Stimulated activated CD4-positive, alpha-beta T cell treated with anti-CD3 and anti-CD28 coated beads, Interleukin-12 subunit alpha, Interleukin-12 subunit beta, amount 100 ng/mL, for 48 hours (primary cell): ENCODE data around the gene GNAQ.

Experiments used
- DNase-seq, 3 donors: peaks; one replicate each; pipeline ENCODE4 v3.0.0-alpha.2; 2020; ENCODE audit warnings: low read depth in 2 of 3, low spot score in 1 of 3

The GNAQ gene

DNA sequence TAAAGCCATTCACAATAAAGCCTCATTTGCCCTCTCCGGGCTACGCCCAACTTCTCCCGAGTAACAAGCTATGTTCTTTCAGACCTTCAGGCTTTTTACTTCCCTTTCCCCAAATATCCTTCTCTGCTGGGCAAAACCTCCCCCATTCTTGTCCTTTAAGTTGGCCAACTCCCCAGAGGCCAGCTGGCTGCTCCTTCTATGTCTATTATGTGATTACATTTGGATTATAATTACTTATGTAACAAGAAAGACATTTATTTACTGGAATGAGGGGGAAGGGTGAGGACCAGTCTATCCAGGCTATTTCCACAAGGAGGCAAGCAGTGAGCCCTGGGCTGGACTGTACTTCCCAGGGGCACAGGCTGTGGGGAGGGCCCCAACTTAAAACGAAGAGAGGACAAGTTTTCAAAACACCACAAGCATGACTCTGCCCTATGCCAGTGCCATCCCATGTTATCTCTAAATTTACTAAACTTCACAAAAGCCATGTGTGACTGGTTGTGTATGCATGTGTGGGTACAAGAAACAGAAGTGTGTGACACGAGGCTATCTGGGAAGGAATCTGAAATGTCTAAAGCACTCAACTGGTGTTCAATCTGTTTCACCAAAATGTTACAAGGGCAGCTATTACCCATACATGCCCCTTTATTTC is 84.5 kb downstream of the GNAQ start:
- DNase-seq = no peak

DNA sequence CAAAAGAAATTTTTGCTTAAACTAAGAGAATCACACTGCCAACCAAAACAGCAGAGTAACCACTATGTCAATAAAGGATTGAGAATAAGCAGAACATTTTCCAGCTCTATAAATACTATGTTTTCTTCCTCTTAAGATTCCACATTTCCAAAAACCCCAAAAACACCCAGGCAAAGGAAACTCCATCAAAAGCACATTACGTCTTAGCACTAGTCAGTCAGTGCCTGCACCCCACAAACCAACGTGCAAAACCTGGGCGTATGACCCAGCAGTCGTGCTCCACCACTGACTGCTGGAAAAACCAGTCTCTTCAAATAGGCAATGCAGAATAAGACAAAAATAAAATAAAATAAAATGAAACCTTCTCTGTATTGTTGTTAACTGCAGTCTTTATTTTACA is 85.3 kb downstream of the GNAQ start:
- DNase-seq = no peak

DNA sequence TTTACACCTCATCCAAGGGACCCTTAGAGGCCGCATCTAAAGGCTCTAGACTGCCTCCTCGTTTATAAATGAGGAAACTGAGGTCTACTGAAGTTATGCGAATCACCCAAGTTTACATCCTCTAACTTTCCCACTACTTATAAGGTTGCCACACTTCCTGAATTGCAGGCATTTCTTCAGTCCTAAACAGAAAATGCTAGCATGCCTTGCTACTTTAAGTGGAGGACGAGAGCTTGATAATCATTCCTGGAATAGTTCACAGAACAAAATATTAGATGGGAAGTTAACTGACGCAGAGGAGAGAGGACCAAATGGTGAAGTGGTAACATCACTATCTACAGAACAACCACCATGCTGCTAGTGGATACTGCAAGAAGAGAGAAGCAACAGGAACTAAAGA is 85.8 kb downstream of the GNAQ start:
- DNase-seq = no peak

DNA sequence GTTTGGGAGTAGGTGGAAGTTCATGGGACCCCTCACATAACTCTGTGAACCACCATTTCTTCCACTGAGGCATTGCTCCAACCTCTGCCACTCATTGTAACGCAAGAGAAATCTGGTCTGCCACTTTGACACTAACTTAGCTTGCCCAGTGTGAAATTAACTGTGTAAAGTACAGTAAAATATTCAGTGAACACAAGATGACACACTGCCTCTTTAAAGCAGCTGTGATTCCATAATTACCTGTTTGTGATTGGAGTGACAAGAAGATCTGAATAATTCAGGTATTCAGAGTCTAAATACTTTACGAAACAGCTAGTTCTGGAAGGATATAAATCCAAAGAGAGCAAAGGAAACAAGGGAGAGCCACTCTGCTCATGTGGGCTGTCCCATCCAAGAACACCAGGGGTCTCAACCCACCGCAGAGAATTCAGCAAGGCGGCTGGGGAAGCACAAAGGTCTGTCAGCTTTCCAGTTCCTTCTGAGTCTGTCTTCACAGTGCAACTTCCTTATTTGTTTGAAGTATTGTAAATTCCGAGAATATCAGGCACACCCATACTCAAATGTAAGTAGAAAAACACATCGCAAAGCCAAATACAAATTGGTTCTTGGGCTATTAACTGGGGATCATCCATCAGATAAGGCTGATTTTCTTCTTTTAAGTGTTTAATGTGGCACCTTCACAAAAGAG is 86.9 kb downstream of the GNAQ start:
- no peak for DNase-seq

DNA sequence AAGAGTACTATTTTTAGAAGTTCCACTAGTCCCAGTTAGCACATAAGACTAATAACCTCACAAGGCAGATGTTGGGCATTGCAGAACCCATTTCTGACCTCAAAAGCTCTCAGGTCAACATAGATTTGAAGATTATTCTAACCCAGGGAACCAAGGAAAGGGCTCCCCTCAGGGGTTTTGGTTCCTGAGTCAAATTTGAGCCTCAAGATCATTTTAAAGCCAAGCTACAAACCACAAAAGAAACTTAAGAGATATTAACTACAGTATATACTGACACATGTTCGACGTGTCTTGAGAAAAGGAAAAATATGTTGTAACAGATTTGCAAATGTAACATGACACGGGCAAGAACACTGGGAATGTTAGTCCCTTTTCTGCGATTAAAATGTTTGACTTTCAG is 88.6 kb downstream of the GNAQ start:
- DNase-seq = no peak

DNA sequence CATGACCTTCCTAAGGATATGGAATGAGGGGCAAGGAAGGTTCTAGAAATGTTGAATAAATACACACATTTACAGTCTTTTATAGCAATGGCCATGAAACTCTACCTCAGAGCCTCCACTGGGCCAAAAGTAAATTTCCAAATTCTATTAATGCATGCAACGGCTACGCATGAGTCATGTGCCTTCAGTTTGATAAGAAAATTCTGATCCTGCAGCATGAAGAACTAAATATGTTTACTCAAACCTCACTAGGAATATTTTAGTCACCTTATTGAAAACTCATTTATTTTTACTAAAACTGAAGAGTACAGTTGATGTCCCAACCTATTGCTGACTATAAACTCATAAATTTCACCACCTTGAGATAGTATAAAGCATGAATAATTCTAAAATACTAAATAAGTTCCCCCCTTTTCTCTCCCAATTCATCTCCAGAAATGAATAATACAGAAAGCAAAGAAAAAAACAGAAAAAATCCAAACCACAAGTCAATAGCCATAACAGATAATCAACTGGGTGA is 92.4 kb downstream of the GNAQ start:
- no peak for DNase-seq

DNA sequence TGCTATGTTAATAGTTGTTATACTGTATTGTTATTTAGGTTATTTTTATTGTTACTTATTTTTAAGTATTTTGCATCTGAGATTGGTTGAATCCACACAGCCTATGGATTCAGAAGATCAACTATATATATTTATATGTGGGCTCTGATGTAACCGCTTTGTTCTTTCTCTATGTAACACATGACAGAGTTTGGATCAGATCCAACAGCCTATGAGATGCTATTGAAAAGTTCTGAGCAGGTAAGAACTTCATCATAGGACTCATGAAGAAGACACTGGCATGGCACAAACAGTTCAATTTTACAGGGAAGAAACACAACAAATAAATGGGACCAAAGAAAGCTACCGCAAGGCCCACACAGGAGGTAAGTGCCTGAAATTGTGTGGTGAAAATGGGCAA is 93.4 kb downstream of the GNAQ start:
- no peak for DNase-seq

DNA sequence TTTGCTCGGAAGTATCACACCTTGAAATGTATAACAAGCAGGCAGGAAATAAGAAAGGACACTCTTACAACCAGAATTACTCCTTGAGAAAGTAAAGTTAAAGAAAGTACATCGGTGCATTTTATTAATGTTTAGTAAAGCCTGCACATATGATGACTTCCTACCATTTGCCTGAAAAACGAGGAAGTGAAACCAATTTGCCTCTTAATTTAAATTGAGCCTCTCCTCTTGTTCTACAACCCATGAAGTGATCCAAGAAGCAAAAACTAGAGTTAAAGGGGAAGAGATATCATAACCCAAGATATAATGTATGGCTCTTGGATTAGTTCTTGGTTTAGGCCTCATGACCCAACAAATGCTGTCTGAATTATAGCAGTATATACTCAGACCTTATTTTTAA is 95.6 kb downstream of the GNAQ start:
- no peak for DNase-seq

DNA sequence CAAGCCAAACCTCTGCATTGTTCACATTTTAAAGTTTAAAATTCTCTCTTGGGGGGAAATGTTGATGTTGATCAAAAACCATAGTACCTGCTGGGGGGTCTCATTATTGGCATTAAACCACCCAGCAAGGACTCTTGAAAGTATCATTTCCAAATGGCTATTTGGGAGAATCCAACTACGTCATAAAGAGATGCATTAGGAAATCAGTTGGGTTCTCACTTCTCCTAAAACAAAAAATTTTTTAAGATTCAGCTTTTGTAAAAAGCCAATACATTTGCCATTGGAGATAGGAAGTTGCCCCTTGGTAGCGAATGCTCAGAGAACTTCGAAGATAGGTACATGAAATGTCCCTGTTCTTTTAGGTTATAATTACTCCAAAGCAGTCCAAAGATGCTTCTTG is 96.4 kb downstream of the GNAQ start:
- DNase-seq = no peak

DNA sequence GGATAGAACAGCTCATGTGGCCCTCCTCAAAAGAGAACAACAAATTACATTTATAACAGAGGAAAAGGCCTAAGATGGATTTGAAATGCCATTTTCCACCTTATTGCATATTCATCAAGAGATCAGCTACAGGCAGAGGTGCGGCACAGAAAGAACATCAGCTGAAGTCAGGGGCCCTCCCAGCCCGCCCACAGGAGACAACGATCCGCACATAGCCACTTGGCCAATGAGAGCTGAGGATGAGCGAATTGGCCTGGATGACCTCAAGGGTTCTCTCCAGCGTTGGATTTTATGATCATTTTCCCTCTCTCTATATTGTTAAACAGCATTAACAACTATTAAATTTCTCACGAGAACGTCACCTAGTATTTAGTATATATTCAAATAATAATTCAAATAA is 97.6 kb downstream of the GNAQ start:
- no peak for DNase-seq

DNA sequence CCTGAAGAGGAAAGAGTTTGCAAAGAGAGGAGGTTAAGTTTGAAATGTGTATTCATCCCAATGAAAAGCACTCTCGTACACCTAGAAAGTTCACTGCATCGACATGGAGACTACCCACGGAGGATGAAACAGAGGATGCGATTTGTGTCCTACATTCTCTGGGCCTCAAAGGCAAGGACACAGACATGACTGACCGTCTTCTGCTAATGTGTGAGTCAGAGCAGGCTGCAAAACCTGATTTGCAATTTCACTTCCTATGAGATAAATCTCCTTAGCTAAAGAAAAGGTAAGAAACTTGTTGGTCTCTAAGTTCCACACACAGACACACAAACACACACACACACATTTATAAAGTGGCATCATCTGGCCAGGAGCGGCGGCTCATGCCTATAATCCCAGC is 98.6 kb downstream of the GNAQ start:
- DNase-seq = no peak

DNA sequence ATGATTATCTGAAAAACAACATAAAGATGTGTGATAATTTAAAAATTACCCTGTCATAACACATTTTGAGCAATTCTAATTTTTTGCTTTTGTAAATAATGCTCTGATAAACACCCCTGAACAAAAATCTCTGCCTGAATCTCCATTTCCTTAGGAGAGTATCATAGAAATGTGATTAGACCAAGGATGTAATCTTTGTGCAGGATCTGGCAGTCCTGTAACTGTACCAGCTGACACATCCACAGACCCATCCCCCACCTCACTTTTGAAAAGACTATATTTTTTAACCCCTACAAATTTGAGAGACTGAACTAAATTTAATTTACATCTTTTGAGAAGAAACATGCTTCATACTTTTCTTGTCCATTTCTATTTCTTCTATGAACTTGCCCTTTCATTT is 101.7 kb downstream of the GNAQ start:
- no peak for DNase-seq

DNA sequence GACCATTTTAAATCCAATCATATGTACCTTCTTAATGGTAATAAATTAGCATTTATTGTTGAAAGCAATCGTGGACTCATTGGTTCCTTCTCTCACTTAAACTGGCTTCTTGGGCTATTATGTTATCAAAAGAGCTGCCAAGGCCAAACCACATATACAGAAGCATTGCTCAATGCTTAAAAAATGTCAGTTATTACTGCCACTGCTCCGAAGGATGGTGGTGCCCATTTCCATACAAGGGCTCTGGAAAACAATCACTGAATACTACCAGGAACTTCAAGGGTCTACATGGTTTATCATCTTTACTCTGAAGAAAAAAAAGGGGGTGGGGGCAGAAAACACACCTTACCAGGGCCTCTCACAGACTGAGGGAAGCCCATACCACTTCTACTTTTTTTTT is 104.3 kb downstream of the GNAQ start:
- no peak for DNase-seq

DNA sequence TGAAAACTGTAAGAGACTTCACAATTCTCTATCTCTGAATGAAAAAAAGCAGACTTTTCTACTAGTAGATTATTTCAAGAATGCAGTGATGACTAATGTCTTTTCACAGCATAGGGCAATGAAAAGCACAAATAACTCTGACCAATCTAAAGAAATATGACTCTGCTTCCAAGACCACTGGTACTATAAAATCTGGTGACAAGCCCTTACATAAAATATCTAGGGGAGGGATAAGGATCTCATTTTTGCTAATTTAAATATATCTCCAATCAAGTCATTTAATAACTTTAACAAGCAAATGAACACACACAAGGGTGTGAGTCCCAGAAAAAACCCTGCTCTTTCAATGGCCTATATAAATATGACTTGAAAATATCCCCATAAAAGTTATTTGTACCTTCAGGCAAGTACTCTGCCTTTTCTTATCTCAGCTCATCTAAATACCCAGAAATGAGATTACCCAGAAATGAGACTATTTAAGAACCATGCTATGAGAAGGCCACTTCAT is 105.2 kb downstream of the GNAQ start:
- DNase-seq = no peak

DNA sequence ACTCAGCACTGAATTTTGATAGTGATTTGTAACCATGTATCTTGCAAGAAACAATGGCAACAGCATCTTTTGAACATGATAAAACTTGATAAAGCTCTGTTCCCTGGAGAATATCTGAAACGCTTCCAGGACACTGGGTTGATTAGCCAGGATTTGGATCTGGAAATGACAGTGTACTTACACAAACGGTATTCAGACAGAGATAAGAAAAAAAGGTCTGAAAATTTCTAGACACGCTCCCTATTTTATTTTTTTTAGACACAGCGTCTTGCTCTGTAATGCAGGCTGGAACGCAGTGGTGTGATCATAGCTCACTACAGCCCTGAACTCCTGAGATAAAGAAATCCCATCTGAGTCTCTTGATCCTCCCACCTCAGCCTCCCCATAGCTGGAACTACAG is 109.0 kb downstream of the GNAQ start:
- no peak for DNase-seq

DNA sequence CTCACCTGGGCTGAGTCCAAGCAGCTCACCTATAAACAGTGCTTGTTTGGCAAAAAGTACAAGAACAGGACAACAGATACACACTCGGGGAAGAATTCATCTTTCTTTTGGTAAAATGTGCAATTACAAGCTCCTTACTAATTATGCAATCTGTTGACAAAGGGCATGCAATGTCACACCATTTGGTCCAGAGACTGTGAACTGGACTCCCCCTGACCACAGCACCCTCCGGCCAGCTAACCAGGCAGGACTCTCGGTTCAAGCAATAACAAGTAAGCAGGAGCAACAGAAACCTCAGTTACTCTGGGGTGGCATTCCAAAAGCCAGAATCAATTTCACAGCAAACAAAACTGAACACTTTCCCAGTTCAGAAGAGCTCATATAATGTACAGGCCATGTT is 113.8 kb downstream of the GNAQ start:
- no peak for DNase-seq

DNA sequence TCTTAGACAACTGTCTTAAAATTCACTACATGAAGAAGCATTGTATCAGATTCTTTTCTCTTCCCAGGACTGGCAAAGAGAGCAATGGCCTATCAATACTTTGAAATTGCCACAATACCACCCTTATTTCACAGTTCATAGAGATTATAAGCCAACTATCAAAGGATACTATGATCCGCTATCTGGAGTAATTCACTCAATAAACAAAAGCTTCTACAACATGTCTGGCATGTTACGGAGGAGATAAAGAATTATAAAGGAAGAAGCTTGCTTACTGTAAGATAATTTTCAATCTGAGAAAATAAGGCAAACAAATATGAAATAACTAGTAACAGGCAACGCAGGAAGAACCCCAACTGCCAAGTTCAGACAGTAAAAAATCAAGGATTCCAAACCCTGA is 114.8 kb downstream of the GNAQ start:
- no peak for DNase-seq

DNA sequence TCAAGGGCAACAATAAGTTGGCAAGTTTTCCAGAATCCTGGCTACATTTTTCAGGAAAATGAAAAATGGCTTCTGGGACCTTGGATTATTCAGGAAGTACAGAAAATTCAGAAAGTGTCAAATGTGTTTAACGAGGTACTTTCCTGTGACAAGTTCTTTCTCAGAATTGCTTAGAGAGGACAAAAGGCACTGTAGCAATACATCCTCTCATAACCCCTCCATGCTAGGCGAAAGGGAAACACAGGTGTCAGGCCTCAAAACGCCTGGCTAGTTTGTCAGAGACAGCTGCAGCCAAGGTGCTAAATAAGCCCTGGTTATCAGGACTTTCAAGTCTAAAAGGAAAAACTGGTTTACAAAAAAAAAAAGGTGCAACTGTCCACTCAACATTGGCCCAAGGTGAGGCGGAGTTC is 115.2 kb downstream of the GNAQ start:
- DNase-seq = no peak

DNA sequence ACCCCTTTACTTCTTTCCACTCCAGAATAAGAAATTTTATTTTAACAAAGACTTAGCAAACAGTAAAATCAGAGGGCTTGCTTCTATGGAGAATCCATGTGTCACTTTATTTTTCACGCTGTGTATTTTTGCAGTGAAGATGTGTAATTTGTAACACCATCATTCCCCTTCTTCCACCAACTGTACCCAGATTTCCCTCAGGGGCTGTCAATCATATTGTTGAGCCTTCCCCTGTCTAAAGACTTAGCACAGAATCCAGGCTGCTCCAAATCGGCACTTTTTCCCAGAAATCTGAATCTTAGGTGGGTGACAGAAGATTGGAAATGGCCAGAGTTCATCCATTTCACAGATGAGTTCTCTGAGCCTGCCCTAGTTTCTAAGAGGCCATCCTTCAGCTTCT is 115.9 kb downstream of the GNAQ start:
- DNase-seq = no peak

DNA sequence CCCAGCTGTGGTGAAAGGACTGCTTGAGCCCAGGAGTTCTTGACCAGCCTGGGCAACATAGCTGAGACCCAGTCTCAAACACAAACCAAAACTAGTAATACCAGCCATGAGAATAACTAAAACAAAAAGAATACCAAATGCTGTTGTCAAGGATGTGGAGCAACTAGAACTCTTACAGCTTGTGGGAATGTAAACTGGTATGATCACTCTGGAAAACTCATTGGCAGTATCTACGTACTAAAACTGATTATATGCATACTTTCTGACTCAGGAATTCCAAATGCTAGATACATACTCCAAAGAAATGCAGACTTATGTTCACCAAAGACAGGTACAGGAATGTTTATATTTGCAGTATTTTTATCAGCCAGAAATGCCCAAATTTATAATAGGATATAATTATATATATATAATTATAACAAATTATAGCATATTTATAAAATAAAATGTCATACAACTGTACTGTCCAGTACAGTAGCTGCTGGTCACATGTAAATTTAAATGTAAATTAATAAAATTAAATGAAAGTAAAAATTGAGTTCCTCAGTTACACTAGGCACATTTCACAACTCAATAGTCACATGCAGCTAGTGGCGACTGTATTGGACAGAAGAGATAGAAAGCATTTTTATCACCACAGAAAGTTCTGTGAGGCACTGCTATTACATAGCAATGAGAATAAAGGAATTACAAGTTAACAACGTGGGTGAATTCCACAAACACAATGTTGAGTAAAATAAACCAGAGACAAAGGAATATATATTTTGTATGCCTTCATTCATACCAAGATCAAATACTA is 118.5 kb downstream of the GNAQ start:
- DNase-seq = no peak

DNA sequence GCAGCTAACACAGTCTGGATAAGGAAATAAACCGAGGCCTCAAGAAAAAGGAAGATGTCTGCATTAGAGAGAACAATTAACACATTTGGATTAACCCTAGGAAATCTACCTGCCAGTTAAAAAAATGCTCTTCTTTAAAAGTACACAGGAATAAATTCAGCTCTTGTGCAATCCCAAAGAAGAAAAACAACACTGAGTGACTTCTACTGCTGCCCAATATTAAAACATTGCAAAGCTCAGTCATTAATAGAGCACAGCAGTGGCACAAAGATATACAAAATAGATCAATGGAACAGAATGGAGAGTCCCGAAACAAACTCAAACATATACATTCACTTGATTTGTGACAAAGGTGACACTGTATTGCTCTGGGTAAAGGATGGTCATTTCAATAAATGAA is 119.7 kb downstream of the GNAQ start:
- no peak for DNase-seq

DNA sequence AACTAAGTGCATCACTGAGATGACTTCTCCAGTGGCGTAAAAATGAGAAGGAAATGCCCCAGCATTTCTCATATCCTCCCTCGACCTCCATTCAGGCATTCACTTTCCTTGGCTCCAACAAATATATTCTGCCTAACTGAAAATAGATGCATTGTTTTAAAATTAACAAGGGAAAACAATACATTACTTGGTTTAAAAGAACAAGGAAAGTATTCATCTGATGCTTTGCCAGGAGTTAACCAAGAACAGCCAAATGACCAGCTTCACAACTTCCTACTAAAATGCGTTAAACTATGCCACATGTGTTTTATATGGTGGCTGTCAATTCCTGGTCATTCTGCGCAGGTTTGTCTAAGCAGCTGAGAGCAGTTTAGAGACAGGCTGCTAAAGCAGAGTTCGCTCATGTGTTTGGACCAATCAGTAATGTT is 121.4 kb downstream of the GNAQ start:
- DNase-seq = no peak
